Epithelial cell of proximal tubule (primary cell): Measurements from ENCODE around the gene AGPAT1. TPM values are rescaled to one million over a fixed set of nuclear protein-coding genes. Genes with fewer than 3 reads are reported as not detected.
"Not testable (repeated sequence)": the region's sequence is repeated elsewhere in the genome, so short reads cannot be mapped to it uniquely, and the experiment has no call there.

ENCODE experiments used
- DNase-seq: peaks from one replicate; pipeline ENCODE4 v3.0.0-alpha.2; 2011; ENCODE audit warnings: low read depth
- H3K4me3 ChIP-seq: 2 replicates; pipeline ENCODE4 v1.5.1; 2011; ENCODE audit warnings: low read depth, mild to moderate bottlenecking, low read length
- total RNA-seq: library from RNA; depleted of rRNA; stranded (reverse); fragments of >200 nt; gene quantifications from 2 replicates; pipeline ENCODE4 v1.2.3, GENCODE V29; 2015
- TF ChIP-seq, protein P1 (sequence below): conservative IDR thresholded peaks from 2 replicates; pipeline ENCODE4 v1.5.1; 2012; ENCODE audit warnings: low read depth, mild to moderate bottlenecking, low read length

Gene AGPAT1
- total RNA-seq, 1 donor from 2014 or later: 72.2 TPM

DNA sequence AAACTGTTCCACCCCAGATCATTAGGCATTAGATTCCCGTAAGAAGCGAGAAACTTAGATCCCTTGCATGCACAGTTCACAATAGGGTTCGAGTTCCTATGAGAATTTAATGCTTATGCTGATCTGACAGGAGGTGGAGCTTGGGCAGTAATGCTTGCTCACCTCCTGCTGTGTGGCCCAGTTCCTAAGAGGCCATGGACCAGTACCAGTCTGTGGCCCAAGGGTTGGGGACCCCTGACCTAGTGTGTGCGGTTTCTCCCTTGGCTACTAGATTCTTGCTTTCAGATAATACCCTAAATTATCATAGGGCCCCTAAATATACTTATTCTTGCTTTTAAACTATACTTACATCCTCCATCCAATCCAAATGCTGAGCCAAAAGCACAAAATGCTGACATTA, 18.5 kb upstream of the AGPAT1 start:
- TF ChIP-seq, protein P1, sequence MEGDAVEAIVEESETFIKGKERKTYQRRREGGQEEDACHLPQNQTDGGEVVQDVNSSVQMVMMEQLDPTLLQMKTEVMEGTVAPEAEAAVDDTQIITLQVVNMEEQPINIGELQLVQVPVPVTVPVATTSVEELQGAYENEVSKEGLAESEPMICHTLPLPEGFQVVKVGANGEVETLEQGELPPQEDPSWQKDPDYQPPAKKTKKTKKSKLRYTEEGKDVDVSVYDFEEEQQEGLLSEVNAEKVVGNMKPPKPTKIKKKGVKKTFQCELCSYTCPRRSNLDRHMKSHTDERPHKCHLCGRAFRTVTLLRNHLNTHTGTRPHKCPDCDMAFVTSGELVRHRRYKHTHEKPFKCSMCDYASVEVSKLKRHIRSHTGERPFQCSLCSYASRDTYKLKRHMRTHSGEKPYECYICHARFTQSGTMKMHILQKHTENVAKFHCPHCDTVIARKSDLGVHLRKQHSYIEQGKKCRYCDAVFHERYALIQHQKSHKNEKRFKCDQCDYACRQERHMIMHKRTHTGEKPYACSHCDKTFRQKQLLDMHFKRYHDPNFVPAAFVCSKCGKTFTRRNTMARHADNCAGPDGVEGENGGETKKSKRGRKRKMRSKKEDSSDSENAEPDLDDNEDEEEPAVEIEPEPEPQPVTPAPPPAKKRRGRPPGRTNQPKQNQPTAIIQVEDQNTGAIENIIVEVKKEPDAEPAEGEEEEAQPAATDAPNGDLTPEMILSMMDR: no peak
- no peak for DNase-seq
- no peak overlapping the region for H3K4me3 ChIP-seq

DNA sequence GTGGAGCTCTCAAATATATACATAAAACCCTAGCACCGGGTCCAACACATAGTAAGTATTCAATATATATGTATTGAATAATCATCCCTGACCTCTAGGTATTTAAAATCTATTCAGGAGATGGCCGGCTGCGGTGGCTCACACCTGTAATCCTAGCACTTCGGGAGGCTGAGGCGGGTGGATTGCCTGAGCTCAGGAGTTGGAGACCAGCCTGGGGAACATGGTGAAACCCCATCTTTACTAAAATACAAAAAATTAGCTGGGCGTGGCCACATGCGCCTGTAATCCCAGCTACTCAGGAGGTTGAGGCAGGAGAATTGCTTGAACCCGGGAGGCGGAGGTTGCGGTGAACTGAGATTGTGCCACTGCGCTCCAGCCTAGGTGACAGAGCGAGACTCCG, 17.2 kb upstream of the AGPAT1 start:
- not testable (repeated sequence) for DNase-seq, H3K4me3 ChIP-seq

DNA sequence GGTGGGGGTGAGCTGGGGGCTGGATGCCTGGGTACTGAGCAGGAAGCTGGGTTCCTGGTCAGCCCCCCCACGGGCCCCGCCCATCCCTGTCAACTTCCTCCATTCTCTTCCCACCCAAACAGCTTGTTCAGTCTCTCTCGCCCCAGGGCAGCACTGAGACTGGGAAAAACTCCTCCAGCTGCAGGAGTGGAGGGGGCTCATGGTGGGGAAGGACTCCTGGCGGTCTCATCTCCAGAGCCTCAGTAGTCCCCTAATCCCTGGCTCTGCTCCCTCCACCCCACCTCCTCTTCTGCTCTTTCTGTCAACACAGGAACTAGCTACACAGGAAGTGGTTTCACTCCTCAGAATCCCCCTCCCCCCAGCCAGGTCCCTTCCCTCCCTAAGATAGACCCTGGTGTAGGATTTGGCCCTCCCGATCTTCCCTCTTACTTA, 16.7 kb upstream of the AGPAT1 start, which contains the start of gene GPSM3:
Gene GPSM3, minus strand, starts transcription at position 36 of the 432 bp plus-strand sequence. CDS start 130 bp downstream, outside the sequence.
- TF ChIP-seq, protein P1: no peak
- no peak for DNase-seq
- H3K4me3 ChIP-seq: no peak within 1 kb of the TSS

DNA sequence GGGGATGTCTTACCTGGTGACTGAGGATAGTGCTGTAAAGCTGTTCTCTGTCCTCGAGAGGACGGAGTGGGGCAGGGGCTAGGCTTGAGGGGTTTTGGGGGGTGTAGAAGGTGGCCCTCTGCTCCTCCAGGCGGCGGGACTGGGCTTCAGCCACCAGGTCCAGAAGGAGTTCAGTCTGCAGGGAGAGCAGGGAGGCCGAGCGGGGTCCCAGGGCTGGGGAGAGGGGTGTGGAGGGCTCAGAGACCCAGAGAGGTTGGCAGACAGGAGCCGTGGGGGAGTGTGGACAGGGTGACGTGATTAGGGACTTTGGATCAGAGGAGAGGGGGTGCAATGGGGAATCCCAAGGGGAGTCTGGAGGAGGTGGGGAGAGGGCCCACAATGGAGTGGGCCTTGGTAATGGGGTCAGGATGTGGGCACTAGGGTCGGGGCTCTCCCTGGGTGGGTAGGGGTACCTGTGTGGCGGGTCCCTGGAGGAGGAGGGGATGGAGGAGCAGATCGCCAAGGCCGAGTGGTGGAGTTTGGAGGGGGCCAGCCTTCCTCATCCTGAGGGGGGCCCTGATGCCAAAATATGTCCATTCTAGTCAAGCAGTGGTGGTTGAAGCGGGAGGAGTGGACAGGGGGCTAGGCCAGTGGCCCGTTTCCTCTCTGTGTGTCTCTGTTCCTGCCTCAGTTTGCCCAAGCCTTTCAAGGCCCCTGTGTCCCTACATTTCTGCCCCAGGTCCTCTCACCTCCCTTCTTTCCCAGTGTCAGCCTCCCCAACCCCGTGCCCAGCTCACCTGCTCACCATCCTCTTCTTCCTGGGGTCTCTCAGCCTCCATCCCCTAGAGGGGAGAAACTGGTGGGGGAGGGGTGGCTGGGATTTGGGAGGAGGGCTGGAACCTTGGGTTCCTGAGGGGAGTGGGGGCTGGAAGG, 16.1 kb upstream of the AGPAT1 start:
- no peak for DNase-seq
- TF ChIP-seq, protein P1: no peak
- no peak overlapping the region for H3K4me3 ChIP-seq

DNA sequence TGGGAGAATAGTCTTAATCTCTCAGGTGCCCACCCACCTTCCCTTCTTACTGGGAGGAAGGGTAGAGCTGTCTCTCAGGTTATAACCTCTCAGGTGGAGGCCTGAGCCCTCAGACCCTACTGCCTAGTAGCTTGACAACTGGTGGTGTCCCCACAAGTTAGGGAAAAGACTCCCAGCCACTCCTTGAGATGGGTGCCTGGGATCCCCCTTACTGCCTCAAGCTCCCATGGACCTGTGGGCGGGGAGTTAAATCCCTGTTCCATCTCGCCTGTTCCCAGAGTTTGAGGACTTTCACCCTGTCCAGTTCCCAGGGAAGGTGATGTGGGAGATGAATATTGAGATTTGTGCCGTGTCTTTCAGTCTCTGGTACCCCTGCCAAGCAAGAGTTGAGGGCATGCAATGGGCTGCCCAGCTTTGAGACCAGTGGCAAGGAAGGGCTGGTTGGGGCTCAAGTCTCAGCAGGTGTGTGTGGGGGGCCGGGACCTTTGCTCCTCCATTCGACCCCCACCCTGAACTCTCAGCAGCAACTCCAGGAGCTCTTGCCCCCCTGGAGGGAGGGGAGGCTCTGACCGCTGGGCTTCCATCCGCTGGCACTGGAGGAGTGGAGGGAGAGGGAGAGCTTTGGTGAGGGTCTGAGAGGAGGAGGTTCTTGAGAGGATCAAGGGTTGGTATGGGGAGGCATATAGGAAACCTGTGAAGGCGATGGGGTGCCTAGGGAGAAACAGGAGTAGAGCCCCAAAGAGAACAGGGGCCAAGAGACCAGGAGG, 15.2 kb upstream of the AGPAT1 start:
- H3K4me3 ChIP-seq: peak overlapping the region; percentile 82
- TF ChIP-seq, protein P1: no peak
- DNase-seq: no peak

DNA sequence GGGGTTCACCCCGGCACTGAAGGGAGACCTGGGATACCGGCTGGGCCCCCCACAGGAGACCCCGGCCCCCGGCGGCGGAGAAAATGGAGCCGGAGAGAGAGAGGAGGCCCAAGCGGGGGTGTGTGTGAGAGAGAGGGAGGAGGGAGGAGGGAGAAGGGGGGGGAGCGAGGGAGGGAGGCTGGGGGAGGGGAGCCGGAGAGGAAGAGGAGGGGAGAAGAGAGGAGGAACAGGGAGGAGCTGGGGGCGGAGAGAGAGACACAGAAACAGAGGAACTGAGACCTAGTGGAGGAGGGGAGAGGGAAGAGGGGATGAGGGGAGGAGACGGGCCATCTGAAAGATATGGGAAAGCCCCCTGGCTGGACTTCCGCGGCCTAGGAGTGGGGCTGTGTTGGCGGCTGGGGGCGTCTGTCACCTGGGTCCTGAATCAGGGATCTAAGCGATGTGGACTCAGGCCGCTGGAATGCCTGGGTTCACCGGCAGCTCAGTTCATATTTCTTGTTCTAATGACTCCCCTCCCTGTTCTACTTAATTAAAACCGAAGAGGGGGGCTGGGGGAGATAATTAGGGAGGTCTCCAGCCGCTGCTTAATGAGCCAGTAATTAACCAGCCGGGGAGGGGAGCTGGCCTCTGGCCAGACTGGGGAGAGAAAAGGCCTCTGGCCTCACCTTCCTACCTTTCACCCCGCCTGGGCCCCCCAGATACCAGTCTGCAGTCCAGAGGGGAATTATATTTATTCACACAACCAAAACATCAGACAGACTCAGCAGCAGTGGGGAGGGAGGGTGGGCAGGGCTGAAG, 14.4 kb upstream of the AGPAT1 start, which contains the start of gene PBX2:
Gene PBX2, minus strand, starts transcription at position 149 of the 798 bp plus-strand sequence. CDS start 287 bp downstream, outside the sequence.
- TF ChIP-seq, protein P1: no peak
- DNase-seq: no peak
- peak within 1 kb of the TSS; percentile 82 for H3K4me3 ChIP-seq
